Hindlimb muscle (tissue), 1 donor: ENCODE data around the gene CDRT4. TPM values are rescaled to one million over a fixed set of nuclear protein-coding genes. Genes with fewer than 3 reads are reported as not detected.
A peak's percentile ranks its signal among the peaks of the same experiment; 100 is the strongest.

Source experiments
- DNase-seq: peaks from one replicate; pipeline ENCODE4 v3.0.0-alpha.2; 2013
- polyA plus RNA-seq: library from polyadenylated mRNA; unstranded; fragments of 120-200 nt; gene quantifications from one replicate; pipeline ENCODE4 v1.2.1, GENCODE V29; 2013; ENCODE audit not compliant: insufficient read length

The CDRT4 gene
- polyA plus RNA-seq, 1 donor: 2.8 TPM

- DNase-seq: no peak
Measured at GRCh38 chr17:15492791-15493692, 25.6 kb upstream of the CDRT4 start.

DNA sequence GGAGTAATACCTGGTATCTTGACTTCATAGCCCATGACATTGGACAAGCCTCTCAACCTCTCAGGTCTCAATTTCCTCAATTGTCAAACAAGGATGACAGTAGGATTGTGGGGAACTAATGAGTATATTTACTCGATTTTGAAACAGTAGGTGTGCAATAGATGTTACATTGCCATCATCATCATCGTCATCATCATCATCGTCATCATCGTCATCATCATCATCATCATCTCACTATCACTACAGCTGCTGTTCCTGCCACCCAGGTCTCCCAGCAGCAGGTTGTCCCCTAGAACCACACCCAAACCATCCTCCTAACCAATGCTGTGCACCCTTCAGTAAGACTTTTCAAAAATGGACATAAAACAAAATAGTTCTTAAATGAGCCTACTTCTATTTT is 24.8 kb upstream of the CDRT4 start:
- DNase-seq: no peak

- DNase-seq: peak; percentile 38
Measured at GRCh38 chr17:15490634-15491261, 23.3 kb upstream of the CDRT4 start.

GRCh38 chr17:15488557-15488956 is 21.1 kb upstream of the CDRT4 start:
- DNase-seq: no peak

GRCh38 chr17:15485045-15485444 is 17.6 kb upstream of the CDRT4 start:
- no peak for DNase-seq

- no peak for DNase-seq
Measured at GRCh38 chr17:15483431-15483830, 16.0 kb upstream of the CDRT4 start.

DNA sequence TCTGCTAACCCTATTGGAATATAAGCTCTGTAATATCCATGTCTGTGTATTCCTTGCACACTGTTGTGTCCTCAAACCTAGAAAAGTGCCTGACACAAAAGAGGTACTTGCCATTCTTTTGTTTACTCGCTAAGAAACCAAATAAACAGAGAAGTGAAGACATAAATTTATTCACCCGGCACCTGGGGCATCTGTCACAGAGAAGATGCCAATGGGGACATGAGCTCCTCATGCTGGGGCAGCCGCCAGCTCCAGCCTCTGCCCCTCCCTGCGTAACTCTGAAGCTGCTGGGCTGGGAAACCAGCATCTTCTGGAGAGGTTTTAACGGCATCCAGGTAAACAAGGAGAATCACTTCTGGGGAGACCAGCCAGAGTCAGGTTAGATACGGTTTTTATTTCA is 15.1 kb upstream of the CDRT4 start:
- no peak for DNase-seq

- DNase-seq: no peak
Measured at GRCh38 chr17:15481481-15481880, 14.1 kb upstream of the CDRT4 start.

DNA sequence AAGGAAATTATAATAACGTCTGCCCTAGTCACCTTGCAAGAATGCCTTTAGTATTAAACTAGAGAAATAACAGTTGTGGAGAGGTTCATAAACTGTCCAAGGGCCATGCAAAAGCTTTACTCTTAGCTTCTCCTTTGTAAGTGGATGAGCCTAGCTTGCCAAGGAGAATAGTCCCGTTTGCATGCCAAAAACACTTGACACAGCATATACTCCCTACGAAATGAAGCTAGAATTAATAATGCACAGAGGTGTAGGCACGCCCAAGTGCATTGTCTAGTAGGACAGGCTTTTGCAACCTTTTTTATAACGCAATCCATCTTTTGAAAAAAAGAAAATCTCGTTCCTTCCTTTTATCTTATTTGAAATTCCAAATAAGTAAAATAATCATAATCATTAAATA is 12.8 kb upstream of the CDRT4 start:
- DNase-seq: no peak

DNA sequence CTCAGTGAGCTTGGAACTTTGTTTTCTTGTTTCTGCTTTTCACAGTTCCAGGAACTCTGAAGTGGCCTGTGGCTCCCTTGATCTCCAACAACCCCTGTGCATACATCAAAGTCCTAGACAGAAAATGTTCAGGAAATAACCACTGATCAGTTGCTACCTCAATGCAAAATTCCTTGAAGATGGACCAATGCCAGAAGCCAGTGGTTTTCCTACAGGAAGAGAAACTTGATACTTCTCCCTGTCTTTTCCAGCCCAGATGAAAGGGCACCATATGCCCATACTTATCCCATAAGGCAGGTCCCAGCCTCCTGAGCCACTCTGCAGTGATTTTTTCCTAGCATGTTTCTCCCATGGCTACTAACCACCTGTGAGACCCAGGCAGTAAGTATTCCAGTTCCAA is 12.3 kb upstream of the CDRT4 start:
- no peak for DNase-seq

DNA sequence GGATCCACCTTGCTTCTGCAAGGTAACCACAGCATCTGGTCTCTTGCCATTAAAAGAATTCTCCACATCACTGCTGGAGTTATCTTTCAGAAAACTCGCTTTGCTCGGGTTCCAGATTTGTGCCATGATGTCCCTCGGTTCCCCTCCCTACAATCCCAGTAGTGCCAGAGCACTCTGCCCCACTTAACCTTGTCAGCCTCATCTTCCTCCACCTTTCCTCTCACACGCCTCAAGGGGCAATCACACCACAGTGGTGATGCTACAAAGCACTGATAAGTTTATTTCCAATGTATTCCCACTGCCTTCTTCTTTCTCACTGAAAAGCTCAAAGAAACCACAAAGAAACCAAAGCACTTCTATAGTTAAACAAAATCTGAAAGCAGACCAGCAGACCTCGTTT is 11.4 kb upstream of the CDRT4 start:
- no peak for DNase-seq

GRCh38 chr17:15475631-15476354 is 8.4 kb upstream of the CDRT4 start:
- no peak for DNase-seq

DNA sequence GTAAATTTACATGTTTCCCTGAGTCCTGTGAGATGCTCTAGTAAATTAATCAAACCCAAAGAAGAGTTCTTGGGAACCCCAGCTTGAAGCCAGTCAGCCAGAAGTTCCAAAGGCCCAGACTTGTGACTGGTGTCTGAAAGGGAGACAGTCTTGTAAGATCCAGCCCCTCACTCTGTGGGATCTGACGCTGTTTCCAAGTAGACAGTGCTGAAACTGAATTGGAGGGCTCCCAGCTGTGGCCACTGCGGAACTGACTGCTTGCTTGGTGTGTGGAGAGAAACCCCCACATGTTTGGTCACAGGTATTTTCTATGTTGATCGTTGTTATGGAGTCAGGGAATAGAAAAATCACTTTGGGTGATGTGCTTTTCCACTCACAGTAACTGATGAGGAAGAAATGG is 5.5 kb upstream of the CDRT4 start:
- no peak for DNase-seq

- DNase-seq: no peak
Measured at GRCh38 chr17:15470536-15470935, 3.1 kb upstream of the CDRT4 start.

DNA sequence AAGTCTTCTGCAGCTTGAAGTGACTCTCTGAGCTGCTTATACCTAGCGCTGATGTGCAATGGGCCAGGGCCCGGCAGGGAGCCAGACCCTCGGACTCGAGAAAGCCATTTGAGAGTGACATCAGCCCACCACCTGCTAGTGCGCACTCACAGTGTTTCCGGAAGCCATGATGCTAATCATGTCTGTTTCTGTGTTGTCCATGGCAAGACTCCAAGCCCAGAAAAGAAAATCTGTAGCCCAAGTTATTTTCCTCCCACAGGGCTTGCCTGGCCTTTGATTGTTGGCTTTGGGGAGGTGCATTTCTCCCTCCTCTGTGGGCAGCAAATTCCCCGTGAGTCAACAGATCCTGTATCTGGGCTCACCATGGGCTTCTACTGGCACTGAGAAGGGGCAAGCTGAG is 1.8 kb upstream of the CDRT4 start:
- peak; percentile 10 for DNase-seq

GRCh38 chr17:15468126-15468525 is 705 bp upstream of the CDRT4 start:
- no peak for DNase-seq

DNA sequence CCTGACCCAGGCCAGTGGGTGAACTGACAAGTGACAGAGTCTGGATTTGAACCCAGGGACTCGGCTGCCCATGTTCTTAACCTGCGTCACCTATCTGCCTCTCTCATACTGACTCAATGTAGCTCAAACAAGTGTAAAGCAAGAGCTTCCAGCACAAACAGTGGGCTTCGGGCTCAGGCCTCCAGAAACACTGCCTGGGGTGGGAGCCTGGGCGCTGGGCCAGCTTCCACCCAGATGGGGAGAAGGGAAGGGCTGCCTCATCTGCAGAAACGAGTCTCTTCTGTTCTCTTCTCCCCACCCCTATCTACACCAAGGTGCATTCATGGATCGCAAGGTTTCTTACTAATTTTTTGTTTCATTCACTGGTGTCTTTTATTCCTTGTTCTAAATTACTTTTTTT is 1.3 kb downstream of the CDRT4 start:
- DNase-seq: no peak

- no peak for DNase-seq
Measured at GRCh38 chr17:15465045-15465701, 2.2 kb downstream of the CDRT4 start.

DNA sequence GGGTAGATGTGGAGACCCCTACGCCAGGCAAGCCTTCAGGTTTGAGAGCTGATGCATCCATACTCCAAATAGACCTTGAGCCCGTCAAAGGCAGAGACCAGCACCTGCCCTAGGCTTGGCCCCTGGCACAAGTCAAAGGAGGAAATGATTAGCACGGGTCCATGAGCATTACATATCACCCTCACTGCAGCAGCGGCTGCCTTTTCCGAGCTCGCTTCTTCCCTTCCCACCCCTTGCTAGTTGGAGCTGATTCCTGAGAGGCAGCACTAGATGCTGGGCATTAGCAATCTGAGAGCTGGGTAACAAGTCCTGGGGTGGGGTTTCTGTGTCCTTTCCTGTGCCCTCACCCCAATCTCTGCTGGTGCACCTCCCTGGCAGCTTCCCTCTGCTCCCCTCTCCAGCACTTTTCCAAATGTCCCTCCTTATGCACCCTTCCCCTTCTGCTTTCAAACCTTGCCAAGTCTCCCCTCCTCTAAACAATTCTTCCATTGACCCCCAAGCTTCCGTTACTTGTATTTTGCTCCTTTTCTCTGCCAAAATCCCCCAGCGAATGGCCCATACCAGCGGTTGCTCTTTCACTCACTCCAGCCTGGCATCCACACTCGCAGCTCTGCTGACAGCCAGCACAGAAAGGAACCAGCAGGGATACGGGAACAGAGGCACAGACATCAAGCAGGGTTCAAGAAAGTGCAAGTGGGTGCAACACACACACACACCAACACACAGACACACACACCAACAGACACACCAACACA is 3.0 kb downstream of the CDRT4 start:
- DNase-seq: peak; percentile 24

GRCh38 chr17:15462976-15463772 is 4.2 kb downstream of the CDRT4 start:
- peak; percentile 51 for DNase-seq

DNA sequence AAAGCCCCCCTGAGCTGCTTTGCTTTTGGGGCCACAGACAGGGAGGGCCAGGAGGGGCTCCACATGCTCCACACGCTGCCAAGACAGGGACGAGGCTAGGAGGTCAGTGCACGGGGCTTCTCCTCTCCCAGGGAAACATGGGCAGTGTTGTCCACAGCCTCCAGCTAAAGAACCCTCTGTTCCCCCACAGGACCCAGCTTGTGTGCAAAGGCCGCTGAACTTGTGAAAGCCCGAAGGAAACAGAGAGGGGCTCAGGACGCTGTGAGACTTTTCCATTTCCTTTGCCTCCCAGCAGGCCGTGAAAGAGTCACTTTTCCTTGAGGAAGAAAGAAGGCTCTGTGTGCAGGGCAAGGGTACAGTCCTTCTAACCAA is 9.7 kb downstream of the CDRT4 start:
- DNase-seq: no peak
